Liver (tissue), 9 donors: ENCODE results near the gene MYMK. TPM values are rescaled to one million over a fixed set of nuclear protein-coding genes. Genes with fewer than 3 reads are reported as not detected.
A peak's percentile ranks its signal among the peaks of the same experiment; 100 is the strongest.

Source experiments
- DNase-seq: peaks from one replicate; pipeline ENCODE4 v3.0.0-alpha.2; 2017; ENCODE audit warnings: low spot score
- H3K27ac ChIP-seq, 2 donors: one replicate each; pipeline ENCODE4 v1.7.0; 2013; ENCODE audit warnings: inconsistent platforms in 2 of 2, low read length in 2 of 2, control low read depth in 1 of 2, low read depth in 1 of 2, mild to moderate bottlenecking in 1 of 2
- H3K27me3 ChIP-seq, 4 donors: one replicate each; pipeline versions ENCODE4 v1.6.1 to v1.7.0; 2013; ENCODE audit warnings: low read length in 3 of 4, inconsistent platforms in 1 of 4, mild to moderate bottlenecking in 1 of 4, moderate library complexity in 1 of 4; ENCODE audit not compliant: control insufficient read depth in 4 of 4, insufficient read depth in 4 of 4
- H3K36me3 ChIP-seq, 4 donors: one replicate each; pipeline versions ENCODE4 v1.6.1 to v1.7.0; 2013; ENCODE audit warnings: low read length in 3 of 4, mild to moderate bottlenecking in 3 of 4, low read depth in 1 of 4, moderate library complexity in 1 of 4; ENCODE audit not compliant: control insufficient read depth in 4 of 4, insufficient read depth in 3 of 4
- H3K4me1 ChIP-seq, 4 donors: one replicate each; pipeline versions ENCODE4 v1.6.1 to v1.7.0; 2013; ENCODE audit warnings: low read length in 3 of 4, mild to moderate bottlenecking in 3 of 4, moderate library complexity in 1 of 4; ENCODE audit not compliant: control insufficient read depth in 4 of 4, insufficient read depth in 4 of 4
- H3K4me3 ChIP-seq, 3 donors: one replicate each; pipeline versions ENCODE4 v1.6.1 to v1.7.0; 2013; ENCODE audit warnings: low read length in 3 of 3, control low read depth in 1 of 3, low read depth in 1 of 3, mild to moderate bottlenecking in 1 of 3
- H3K9ac ChIP-seq, 2 donors: one replicate each; pipeline ENCODE4 v1.7.0; 2013; ENCODE audit warnings: low read length in 2 of 2, mild to moderate bottlenecking in 2 of 2, moderate library complexity in 2 of 2, control low read depth in 1 of 2, low read depth in 1 of 2
- H3K9me3 ChIP-seq, 4 donors: one replicate each; pipeline versions ENCODE4 v1.6.1 to v1.7.0; 2013; ENCODE audit warnings: low read length in 3 of 4; ENCODE audit not compliant: control insufficient read depth in 4 of 4
- CTCF ChIP-seq: fragments of 150-350 bp; IDR thresholded peaks from 2 replicates; pipeline ENCODE4 v1.5.1; 2017; ENCODE audit warnings: improper control_type of control experiment, low read depth, low read length; ENCODE audit not compliant: missing input control
- EGR1 ChIP-seq, 2 donors: IDR thresholded peaks; 2 replicates each; pipeline ENCODE4 v1.6.1; 2016 to 2018; ENCODE audit warnings: antibody characterized with exemption in 2 of 2, low read depth in 2 of 2
- FOXA1 ChIP-seq: IDR thresholded peaks from 2 replicates; pipeline ENCODE4 v1.6.1; 2016; ENCODE audit warnings: antibody characterized with exemption
- FOXA2 ChIP-seq: IDR thresholded peaks from 2 replicates; pipeline ENCODE4 v1.6.1; 2016; ENCODE audit warnings: antibody characterized with exemption
- GABPA ChIP-seq, 2 donors: IDR thresholded peaks in 1 of 2; conservative IDR thresholded peaks in 1 of 2; 2 replicates each; pipeline ENCODE4 v1.6.1; 2016; ENCODE audit warnings: antibody characterized with exemption in 2 of 2, mild to moderate bottlenecking in 1 of 2, moderate library complexity in 1 of 2
- HNF4A ChIP-seq, 2 donors: conservative IDR thresholded peaks; 2 replicates each; pipeline ENCODE4 v1.6.1; 2016; ENCODE audit warnings: antibody characterized with exemption in 2 of 2, mild to moderate bottlenecking in 2 of 2
- HNF4G ChIP-seq: IDR thresholded peaks from 2 replicates; pipeline ENCODE4 v1.6.1; 2016; ENCODE audit warnings: antibody characterized with exemption
- JUND ChIP-seq, 2 donors: IDR thresholded peaks; 2 replicates each; pipeline ENCODE4 v1.6.1; 2016; ENCODE audit warnings: antibody characterized with exemption in 2 of 2
- NR2F2 ChIP-seq: IDR thresholded peaks from 2 replicates; pipeline ENCODE4 v1.6.1; 2016; ENCODE audit warnings: antibody characterized with exemption
- RAD21 ChIP-seq, 2 donors: IDR thresholded peaks; 2 replicates each; pipeline ENCODE4 v1.6.1; 2016; ENCODE audit warnings: antibody characterized with exemption in 2 of 2, mild to moderate bottlenecking in 2 of 2
- REST ChIP-seq: IDR thresholded peaks from 2 replicates; pipeline ENCODE4 v1.6.1; 2016; ENCODE audit warnings: antibody characterized with exemption, mild to moderate bottlenecking
- RXRA ChIP-seq, 2 donors: IDR thresholded peaks; 2 replicates each; pipeline ENCODE4 v1.6.1; 2017 to 2018; ENCODE audit warnings: antibody characterized with exemption in 2 of 2, mild to moderate bottlenecking in 1 of 2
- SP1 ChIP-seq: IDR thresholded peaks from 2 replicates; pipeline ENCODE4 v1.6.1; 2018; ENCODE audit warnings: antibody characterized with exemption, mild to moderate bottlenecking
- TAF1 ChIP-seq: conservative IDR thresholded peaks from 2 replicates; pipeline ENCODE4 v1.6.1; 2016; ENCODE audit warnings: antibody characterized with exemption, mild to moderate bottlenecking
- YY1 ChIP-seq: IDR thresholded peaks from 2 replicates; pipeline ENCODE4 v1.6.1; 2016; ENCODE audit warnings: antibody characterized with exemption, mild to moderate bottlenecking
- WGBS: extraction: QIAGEN DNeasy Blood & Tissue Kit; methylation state at CpG from one replicate; pipeline ENCODE4 v1.1.7; 2013; 5-methylcytosine and 5-hydroxymethylcytosine counted together
- polyA plus RNA-seq, 2 donors: library from polyadenylated mRNA; stranded (reverse) in 1 of 2; unstranded in 1 of 2; fragments of 200-250 nt in 1 of 2; fragments of >200 nt in 1 of 2; fragmentation: Nextera tagmentation in 1 of 2; extraction: Ambion mirVana in 1 of 2; gene quantifications; one replicate each; pipeline versions ENCODE4 v1.2.1 to v1.2.3, GENCODE V29; 2013 to 2015
- total RNA-seq, 2 donors: library from RNA; depleted of rRNA; stranded (reverse); fragments of >200 nt; gene quantifications; one replicate each; pipeline ENCODE4 v1.2.3, GENCODE V29; 2014
- TF ChIP-seq, protein P1 (sequence below): IDR thresholded peaks from 2 replicates; pipeline ENCODE4 v1.6.1; 2016; ENCODE audit warnings: antibody characterized with exemption
- TF ChIP-seq, protein P2 (sequence below): IDR thresholded peaks from 2 replicates; pipeline ENCODE4 v1.6.1; 2016; ENCODE audit warnings: antibody characterized with exemption
- TF ChIP-seq, protein P3 (sequence below): IDR thresholded peaks from 2 replicates; pipeline ENCODE4 v1.6.1; 2016; ENCODE audit warnings: antibody characterized with exemption
- donor health status: healthy.
- donor health status: healthy.
- donor health status: healthy.
- donor health status: healthy.
- donor health status: healthy.

The MYMK gene
- total and polyA plus RNA-seq, 4 donors = not detected

DNA sequence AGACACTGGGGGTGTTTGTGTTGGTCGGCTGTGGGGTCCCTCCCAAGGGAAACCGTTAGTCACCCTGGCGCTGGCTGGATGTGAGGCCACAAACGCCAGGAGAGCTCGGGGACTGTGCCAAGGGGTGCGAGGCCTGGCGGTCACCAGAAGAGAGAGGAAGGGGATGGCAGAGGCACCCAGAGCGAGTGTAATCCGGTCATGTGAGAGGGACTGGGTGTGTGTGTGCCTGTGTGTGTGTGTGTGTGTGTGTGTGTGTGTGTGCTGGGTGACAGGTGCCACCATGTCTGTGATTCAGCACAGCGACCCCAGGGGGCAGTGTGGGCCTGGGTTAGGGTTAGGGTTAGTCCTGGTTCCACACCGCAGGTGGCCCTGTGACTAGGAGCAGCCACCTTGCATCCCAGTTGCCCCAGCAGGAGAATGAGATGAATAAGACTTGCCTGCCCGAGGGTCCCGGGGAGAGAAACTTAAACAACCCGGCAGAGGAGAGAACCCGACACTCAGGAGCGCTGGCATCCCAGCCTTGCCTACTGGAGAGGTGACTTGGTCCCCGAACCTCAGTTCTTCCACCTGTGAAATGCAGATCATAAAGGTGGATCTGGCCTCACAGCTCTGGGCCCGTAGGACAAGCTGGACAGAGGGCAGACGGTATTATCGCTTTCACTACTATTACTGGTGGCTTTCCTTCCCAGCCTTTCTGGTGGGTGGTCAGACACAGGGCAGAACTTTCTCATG is 8.3 kb upstream of the MYMK start:
- H3K4me1 ChIP-seq = peaks cover 7 to 36% (median 22%) of the 10 kb centered on the region in 4 donors

More for the DNA sequence above, 8.3 kb upstream of the MYMK start:
- no peak overlapping the region for H3K9ac ChIP-seq
- no peaks in the 10 kb centered on the region for H3K27me3 ChIP-seq
- DNase-seq = peak; percentile 76
- H3K4me3 ChIP-seq = no peak overlapping the region
- H3K9me3 ChIP-seq = no peaks in the 10 kb centered on the region
- H3K36me3 ChIP-seq = no peaks in the 10 kb centered on the region
- peak overlapping the region in 1 of 2 donors; percentile 20 for H3K27ac ChIP-seq
- WGBS = 67% methylated on average over 20 of the region's 20 CpGs
- peak; percentile 24 for TF ChIP-seq NR2F2
- TF ChIP-seq, protein P1, sequence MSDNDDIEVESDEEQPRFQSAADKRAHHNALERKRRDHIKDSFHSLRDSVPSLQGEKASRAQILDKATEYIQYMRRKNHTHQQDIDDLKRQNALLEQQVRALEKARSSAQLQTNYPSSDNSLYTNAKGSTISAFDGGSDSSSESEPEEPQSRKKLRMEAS = no peak
- TF ChIP-seq SP1 = no peak
- no peak for TF ChIP-seq YY1
- TF ChIP-seq HNF4A (conservative IDR thresholded peaks at IDR 0.05) = peak in 1 of 2 donors; percentile 22
- no peak for TF ChIP-seq FOXA1
- no peak for TF ChIP-seq REST
- peak; percentile 56 for TF ChIP-seq CTCF
- TF ChIP-seq HNF4G = no peak
- no peak for TF ChIP-seq RXRA (IDR thresholded peaks at IDR 0.05)
- TF ChIP-seq, protein P2, sequence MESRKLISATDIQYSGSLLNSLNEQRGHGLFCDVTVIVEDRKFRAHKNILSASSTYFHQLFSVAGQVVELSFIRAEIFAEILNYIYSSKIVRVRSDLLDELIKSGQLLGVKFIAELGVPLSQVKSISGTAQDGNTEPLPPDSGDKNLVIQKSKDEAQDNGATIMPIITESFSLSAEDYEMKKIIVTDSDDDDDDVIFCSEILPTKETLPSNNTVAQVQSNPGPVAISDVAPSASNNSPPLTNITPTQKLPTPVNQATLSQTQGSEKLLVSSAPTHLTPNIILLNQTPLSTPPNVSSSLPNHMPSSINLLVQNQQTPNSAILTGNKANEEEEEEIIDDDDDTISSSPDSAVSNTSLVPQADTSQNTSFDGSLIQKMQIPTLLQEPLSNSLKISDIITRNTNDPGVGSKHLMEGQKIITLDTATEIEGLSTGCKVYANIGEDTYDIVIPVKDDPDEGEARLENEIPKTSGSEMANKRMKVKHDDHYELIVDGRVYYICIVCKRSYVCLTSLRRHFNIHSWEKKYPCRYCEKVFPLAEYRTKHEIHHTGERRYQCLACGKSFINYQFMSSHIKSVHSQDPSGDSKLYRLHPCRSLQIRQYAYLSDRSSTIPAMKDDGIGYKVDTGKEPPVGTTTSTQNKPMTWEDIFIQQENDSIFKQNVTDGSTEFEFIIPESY = no peak
- TF ChIP-seq GABPA (IDR thresholded peaks at IDR 0.05 in 1 of 2, conservative IDR thresholded peaks at IDR 0.05 in 1 of 2) = no peak
- TF ChIP-seq JUND (IDR thresholded peaks at IDR 0.05) = no peak
- no peak for TF ChIP-seq FOXA2
- TF ChIP-seq, protein P3, sequence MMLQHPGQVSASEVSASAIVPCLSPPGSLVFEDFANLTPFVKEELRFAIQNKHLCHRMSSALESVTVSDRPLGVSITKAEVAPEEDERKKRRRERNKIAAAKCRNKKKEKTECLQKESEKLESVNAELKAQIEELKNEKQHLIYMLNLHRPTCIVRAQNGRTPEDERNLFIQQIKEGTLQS = no peak
- TF ChIP-seq RAD21 (IDR thresholded peaks at IDR 0.05) = peak; percentile 81 to 86
- no peak for TF ChIP-seq EGR1 (IDR thresholded peaks at IDR 0.05; ENCODE audit: low read depth in 2 of 2)
- TF ChIP-seq TAF1 = no peak
